Measurements from ENCODE around the gene OR6C70. TPM values are rescaled to one million over a fixed set of nuclear protein-coding genes. Genes with fewer than 3 reads are reported as not detected.

Gene OR6C70
- polyA plus RNA-seq, 1 of the 3 experiments (the other 2 are of a cell fraction): not detected

- H3K4me3 ChIP-seq (ENCODE audit: low read depth in 2 of 2, low read length in 1 of 2): no peak overlapping the region
- no peaks in the 10 kb centered on the region for H3K36me3 ChIP-seq (replicated peaks in 1 of 2; ENCODE audit: control insufficient read depth in 1 of 2, insufficient read depth in 2 of 2, low read length in 1 of 2)
- no peaks in the 10 kb centered on the region for H3K79me2 ChIP-seq (ENCODE audit: insufficient read depth)
- no peak overlapping the region for H3K9ac ChIP-seq
- H3K9me3 ChIP-seq: no peaks in the 10 kb centered on the region
- no peaks in the 10 kb centered on the region for H3K27me3 ChIP-seq (ENCODE audit: insufficient read depth)
- no peaks in the 10 kb centered on the region for H4K20me1 ChIP-seq (ENCODE audit: insufficient read depth)
- ChIA-PET POLR2A (no interaction called here), CTCF (interaction anchor here (0.6 kb wide), 1 partner anchor 17 kb away, joined by 3 read pairs; no protein-coding TSS in a partner anchor)
- no peak overlapping the region for H3K27ac ChIP-seq (ENCODE audit: low read depth in 2 of 2, low read length in 1 of 2)
- H3F3A ChIP-seq (replicated peaks; ENCODE audit: insufficient read depth): no peaks in the 10 kb centered on the region
- H3K4me1 ChIP-seq (ENCODE audit: control insufficient read depth in 1 of 2, insufficient read depth in 2 of 2, low read depth in 1 of 2, low read length in 1 of 2): no peaks in the 10 kb centered on the region
- DNase-seq: no peak
- peak overlapping the region; percentile 11; the same call in 1 of the 2 replicates for H3K4me2 ChIP-seq
- H3K9me2 ChIP-seq: no peaks in the 10 kb centered on the region
- 7% methylated on average over 5 of the region's 5 CpGs for WGBS (ENCODE audit: low lambda C conversion rate)
- TF ChIP-seq NFIC (IDR thresholded peaks at IDR 0.05; ENCODE audit: borderline replicate concordance): no peak
- no peak overlapping the region for H2AFZ ChIP-seq (ENCODE audit: low read depth)
These were observed 23.6 kb downstream of the OR6C70 start for GRCh38 chr12:55446326-55446725.

- H2AFZ ChIP-seq (ENCODE audit: low read depth): no peak overlapping the region
- DNase-seq: no peak
These were observed 24.6 kb downstream of the OR6C70 start for GRCh38 chr12:55445357-55445756.

More at GRCh38 chr12:55445357-55445756, 24.6 kb downstream of the OR6C70 start:
- no peak overlapping the region for H3K27ac ChIP-seq (ENCODE audit: low read depth in 2 of 2, low read length in 1 of 2)
- H3K4me2 ChIP-seq: no peak overlapping the region
- no peaks in the 10 kb centered on the region for H4K20me1 ChIP-seq (ENCODE audit: insufficient read depth)
- H3K9ac ChIP-seq: no peak overlapping the region
- no peaks in the 10 kb centered on the region for H3K27me3 ChIP-seq (ENCODE audit: insufficient read depth)
- H3K4me1 ChIP-seq (ENCODE audit: control insufficient read depth in 1 of 2, insufficient read depth in 2 of 2, low read depth in 1 of 2, low read length in 1 of 2): no peaks in the 10 kb centered on the region
- no peaks in the 10 kb centered on the region for H3K79me2 ChIP-seq (ENCODE audit: insufficient read depth)
- CTCF ChIA-PET: no interaction called here
- no peaks in the 10 kb centered on the region for H3K9me2 ChIP-seq
- TF ChIP-seq NFIC (IDR thresholded peaks at IDR 0.05; ENCODE audit: borderline replicate concordance): no peak
- no peak for TF ChIP-seq RCOR1 (IDR thresholded peaks at IDR 0.05; ENCODE audit: low read length)
- TF ChIP-seq USF2 (IDR thresholded peaks at IDR 0.05; ENCODE audit: borderline replicate concordance, low read depth, low read length): no peak
- no peak for TF ChIP-seq CTCF (IDR thresholded peaks at IDR 0.05)
- no peak for TF ChIP-seq SIN3A (IDR thresholded peaks at IDR 0.05; ENCODE audit: borderline replicate concordance, low read depth, low read length)
- no peak for TF ChIP-seq RFX5 (IDR thresholded peaks at IDR 0.05; ENCODE audit: low read length)
- no peak for TF ChIP-seq FOXM1 (IDR thresholded peaks at IDR 0.05; ENCODE audit: low read depth)
- no peak for TF ChIP-seq USF1 (IDR thresholded peaks at IDR 0.05; ENCODE audit: borderline replicate concordance, low read depth)
- TF ChIP-seq ELF1 (IDR thresholded peaks at IDR 0.05): no peak
- no peak for TF ChIP-seq MXI1 (IDR thresholded peaks at IDR 0.05; ENCODE audit: low read depth, low read length)
- TF ChIP-seq EP300 (IDR thresholded peaks at IDR 0.05; ENCODE audit: borderline replicate concordance in 1 of 2, low read depth in 1 of 2, low read length in 1 of 2): no peak
- TF ChIP-seq TAF1 (IDR thresholded peaks at IDR 0.05; ENCODE audit: borderline replicate concordance, low read depth, low read length): no peak
- TF ChIP-seq RXRA (IDR thresholded peaks at IDR 0.05; ENCODE audit: borderline replicate concordance, low read depth): no peak
- TF ChIP-seq RAD21 (IDR thresholded peaks at IDR 0.05; ENCODE audit: low read length): no peak
- TF ChIP-seq IRF3 (IDR thresholded peaks at IDR 0.05; ENCODE audit: low read depth, low read length): no peak
- H3F3A ChIP-seq (replicated peaks; ENCODE audit: insufficient read depth): no peaks in the 10 kb centered on the region
- no peak overlapping the region for H3K4me3 ChIP-seq (ENCODE audit: low read depth in 2 of 2, low read length in 1 of 2)
- WGBS (ENCODE audit: low lambda C conversion rate): 9% methylated on average over 1 of the region's 1 CpG
- POLR2A ChIA-PET: no interaction called here
- no peaks in the 10 kb centered on the region for H3K9me3 ChIP-seq
- no peaks in the 10 kb centered on the region for H3K36me3 ChIP-seq (replicated peaks in 1 of 2; ENCODE audit: control insufficient read depth in 1 of 2, insufficient read depth in 2 of 2, low read length in 1 of 2)

Measured in SK-N-SH (cell line).